IPS-18c (cell line): ENCODE measurements around the gene CC2D1B.

Experiments
- H3K4me3 ChIP-seq: 2 replicates; pipeline ENCODE4 v1.7.0; 2013; ENCODE audit warnings: low read depth, mild to moderate bottlenecking, low read length, moderate library complexity; ENCODE audit not compliant: insufficient read depth
- H3K9me3 ChIP-seq: one replicate; pipeline ENCODE4 v1.6.1; 2013; ENCODE audit warnings: mild to moderate bottlenecking, low read length, moderate library complexity; ENCODE audit not compliant: control insufficient read depth, insufficient read depth

Gene CC2D1B

DNA sequence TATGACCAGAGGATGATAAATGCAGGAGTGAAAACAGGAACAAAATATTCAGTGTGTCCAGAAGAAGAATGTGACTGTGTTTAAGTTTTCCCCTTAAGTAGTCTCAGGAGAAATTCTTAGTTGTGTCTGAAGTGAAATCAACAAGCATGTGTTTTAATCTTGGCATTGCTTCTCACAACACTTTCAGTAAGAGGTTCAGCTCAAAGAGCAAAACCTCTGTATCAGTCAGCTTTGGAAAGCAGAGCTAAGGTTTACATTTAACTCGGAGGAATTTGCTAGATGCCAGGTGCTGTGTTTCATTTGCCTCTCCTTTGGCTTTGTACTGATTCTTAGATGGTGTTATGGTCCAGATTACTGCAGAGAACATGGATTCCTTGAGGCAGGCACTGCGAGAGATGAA lies 28.6 kb downstream of the CC2D1B start:
- H3K4me3 ChIP-seq, result no peak overlapping the region
- H3K9me3 ChIP-seq, result no peaks in the 10 kb centered on the region

DNA sequence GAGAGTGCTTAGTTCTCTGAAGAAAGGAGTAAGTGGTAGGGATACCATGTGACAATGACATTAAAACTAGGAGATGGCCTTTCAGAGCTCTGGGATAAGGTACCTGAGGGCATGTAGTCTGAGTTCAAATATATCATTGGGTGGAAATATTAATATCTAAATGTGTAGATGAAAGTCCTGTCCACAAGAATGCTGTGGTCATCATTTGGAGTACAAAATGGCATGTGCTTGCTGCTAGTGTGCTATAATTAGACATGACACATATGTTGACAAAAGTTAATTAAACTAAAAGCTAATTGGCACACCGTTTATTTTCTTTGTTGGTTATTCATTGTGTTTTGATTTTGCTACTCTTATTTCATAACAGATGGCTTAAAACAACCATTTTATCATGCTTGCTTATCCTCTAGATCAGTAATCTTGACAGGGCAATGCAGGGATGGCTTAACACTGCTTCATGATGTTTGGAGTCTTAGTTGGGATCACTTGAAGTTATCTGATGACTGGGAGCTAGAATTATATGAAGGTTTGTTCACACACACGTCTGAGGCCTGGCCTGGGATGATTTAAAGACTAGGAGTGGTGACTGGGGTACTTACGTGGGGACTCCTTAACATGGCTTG lies 31.0 kb downstream of the CC2D1B start:
- Histone ChIP-seq H3K9me3 (no peaks in the 10 kb centered on the region), H3K4me3 (no peak overlapping the region)

DNA sequence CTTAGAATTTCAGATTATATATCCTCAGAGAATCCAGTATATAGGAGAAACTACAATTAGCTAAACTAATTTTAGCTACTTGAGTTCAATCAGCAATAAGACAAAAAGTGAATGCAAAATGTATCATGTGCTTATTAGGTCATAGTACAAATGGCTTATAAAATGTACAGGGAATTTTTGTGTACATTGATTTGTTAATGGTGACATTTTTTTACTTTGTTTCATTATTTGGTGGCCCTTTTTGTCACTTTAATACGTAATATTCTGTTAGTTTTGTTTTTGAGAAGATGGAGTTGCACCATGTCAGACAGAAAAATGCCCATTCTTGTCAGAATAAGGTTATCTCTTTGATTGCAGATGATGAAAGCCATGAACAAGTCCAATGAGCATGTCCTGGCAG lies 33.6 kb downstream of the CC2D1B start:
- Histone ChIP-seq H3K4me3 (no peak overlapping the region), H3K9me3 (no peaks in the 10 kb centered on the region)

DNA sequence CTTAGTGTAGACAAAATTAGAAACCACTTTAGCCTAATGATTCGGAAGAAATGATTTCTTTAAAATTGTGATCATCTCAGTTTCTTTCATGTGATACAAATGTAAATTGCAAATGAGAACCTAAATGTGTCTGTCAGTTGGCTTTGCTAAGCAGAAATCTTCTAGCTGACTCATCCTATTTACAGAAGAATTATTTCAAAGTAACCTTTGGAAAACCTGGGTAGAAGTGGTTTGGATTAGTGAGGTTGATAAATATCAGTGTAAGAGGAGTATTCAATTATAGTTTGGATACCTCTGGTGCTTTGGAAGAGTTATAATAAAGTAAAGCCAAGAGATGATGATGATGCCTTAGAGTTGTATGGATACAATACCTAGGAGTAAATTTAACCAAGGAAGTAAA lies 37.4 kb downstream of the CC2D1B start:
- Histone ChIP-seq H3K9me3 (no peaks in the 10 kb centered on the region), H3K4me3 (no peak overlapping the region)

DNA sequence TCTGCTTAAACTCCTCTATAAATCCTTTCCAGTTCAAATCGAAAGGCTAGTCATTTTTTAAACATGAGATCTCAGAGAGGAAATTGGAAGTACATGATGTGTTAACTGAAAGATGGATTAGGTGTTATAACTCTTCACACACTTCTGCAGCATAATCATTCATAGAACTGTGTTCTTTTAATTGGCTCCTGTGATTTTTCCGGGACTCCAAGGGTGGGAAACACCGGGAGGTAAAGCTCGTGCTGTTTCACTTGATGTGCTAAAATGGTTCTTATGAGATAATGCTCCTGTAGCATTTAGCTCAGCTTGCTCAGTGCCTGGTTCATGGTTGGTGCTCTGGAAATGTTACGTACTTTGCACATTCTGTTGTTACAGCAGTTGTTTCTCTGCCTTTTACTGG lies 40.2 kb downstream of the CC2D1B start:
- Histone ChIP-seq H3K4me3 (no peak overlapping the region), H3K9me3 (no peaks in the 10 kb centered on the region)

DNA sequence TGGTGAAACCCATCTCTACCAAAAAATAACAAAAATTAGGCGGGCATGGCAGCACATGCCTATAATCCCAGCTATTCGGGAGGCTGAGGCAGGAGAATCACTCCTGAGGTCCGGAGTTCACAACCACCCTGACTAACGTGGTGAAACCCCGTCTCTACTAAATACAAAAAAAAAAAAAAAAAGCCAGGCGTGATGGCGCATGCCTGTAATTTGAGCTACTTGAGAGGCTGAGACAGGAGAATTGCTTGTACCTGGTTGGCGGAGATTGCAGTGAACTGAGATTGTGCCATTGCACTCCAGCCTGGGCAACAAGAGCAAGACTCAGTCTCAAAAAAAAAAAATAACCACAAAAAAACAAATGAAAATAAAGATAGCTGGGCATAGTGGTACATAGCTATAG lies 42.3 kb downstream of the CC2D1B start:
- Histone ChIP-seq H3K4me3 (no peak overlapping the region), H3K9me3 (no peaks in the 10 kb centered on the region)

DNA sequence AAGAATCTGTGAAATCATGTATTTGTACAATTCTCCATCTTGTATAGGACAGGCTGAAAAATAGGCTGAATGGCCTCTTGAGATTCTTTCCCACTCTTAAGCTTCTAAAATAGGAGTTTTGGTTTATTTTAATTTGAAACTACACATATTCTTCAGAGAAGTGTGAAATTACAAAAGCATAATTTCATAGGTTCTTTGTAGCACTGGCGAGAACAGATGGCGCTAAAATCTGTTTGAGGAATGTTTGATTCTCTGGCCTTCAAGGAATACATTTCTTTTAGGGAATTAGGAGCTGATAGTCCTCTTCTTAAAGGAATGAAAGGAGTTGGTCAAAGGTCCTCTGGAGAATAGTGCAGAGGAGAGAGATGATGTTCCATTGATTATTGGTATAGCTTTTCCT lies 44.9 kb downstream of the CC2D1B start:
- no peaks in the 10 kb centered on the region for H3K9me3 ChIP-seq

DNA sequence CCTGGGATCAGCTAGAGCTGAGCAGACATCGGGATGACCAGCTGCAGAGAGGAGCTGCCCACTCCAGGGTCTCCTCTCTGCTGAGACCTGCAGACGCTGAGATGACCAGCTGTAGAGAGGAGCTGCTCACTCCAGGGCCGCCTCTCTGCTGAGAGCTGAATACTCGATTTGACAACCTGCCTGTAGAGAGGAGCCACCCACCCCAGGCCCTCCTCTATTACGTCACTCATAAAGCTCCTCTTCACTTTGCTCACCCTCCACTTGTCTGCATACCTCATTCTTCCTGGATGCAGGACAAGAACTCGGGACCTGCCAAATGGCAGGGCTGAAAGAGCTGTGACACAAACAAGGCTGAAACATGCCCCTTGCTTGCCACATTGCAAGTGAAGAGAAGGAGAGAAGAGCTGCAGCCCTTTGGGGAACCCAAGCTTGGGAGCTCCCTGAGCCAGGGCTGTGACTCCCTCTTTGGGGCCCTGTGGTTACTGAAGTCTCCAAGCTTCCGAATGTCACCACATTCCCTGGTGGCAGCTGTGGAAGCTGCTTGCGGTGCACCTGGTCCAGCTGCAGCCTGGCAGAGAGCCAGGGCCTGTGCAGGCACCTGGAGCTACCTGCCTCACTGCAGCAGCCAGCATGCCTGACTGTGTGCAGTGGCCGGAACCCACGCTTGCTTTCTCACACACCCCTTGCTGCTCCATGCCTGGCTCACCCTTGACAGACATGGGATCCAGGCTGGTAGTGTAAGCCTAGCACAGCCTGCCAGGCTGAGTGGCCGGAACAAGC lies 59.6 kb downstream of the CC2D1B start:
- H3K4me3 ChIP-seq, result no peak overlapping the region
- no peaks in the 10 kb centered on the region for H3K9me3 ChIP-seq

More for the DNA sequence above, 44.9 kb downstream of the CC2D1B start:
- H3K4me3 ChIP-seq, result no peak overlapping the region

DNA sequence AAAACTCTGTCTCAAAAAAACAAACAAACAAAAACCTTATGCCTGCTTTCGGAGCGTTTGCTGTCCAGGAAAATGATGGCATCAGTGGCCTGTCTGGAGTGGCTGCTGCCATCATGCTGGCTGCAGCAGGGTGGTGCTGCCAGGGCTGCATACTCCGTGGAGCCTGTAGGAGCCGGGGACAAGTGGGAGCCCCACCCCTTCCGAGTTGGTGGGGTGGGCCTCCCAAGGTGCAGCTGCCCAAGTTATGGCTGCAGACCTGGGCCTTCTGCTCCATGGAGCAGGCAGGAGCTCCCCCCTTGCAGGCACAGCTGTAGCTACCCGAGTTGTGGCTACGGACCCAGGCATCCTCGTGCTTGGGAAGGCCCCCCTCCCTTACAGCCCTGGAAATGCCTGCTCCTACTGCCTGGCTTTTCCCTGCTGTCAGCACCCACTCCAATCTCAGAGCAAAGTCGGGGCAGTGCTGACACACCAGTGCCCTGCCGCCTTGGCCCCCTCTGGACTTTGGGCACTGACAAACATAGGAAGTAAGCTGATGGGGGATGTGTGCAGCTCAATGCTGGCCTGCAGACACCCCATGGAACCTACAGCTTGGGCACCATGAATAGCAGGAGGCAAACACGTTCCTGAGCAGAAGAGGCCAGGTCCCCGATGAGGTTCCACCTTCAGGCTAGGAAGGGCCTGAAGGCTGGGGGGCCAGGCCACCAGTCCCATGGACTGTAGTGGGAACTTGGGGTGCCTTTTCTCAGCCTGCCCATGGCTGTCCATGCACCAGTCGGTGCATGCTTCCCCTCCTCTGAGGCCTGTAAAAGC lies 60.4 kb downstream of the CC2D1B start:
- Histone ChIP-seq H3K9me3 (no peaks in the 10 kb centered on the region), H3K4me3 (no peak overlapping the region)
